ENCODE measurements around the gene ANKRD7.

DNA sequence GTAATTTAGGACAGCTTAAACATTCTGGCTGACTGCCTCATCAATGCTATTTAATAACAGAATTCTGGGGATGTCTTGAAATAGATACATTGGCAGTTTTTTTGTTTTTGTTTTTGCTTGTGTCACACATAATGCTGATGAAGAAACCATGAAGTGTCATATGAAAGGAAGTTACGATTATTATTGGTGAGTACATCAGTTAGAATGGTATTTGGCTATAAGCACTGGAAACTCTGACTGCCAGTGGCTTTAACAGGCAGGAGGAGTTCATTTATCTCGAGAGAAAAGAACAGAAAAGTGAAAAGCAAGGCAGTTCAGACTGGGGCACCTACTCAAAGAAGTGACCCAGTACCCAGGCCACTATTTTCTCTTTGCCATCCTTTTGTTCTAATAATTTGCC lies 22.4 kb upstream of the ANKRD7 start:
- TF ChIP-seq CTCF (IDR thresholded peaks at IDR 0.05) (no peak), EP300 (IDR thresholded peaks at IDR 0.05) (no peak), POLR2A (IDR thresholded peaks at IDR 0.05) (no peak), POLR2AphosphoS5 (IDR thresholded peaks at IDR 0.05) (no peak)

All from sigmoid colon (tissue), 4 donors.